Lower leg skin (tissue), 3 donors: ENCODE results near the gene FBXO3.

Experiments
- POLR2A ChIP-seq, 2 donors: fragments of 450-650 bp; IDR thresholded peaks; one replicate each; pipeline ENCODE4 v1.6.1; 2016 to 2017; ENCODE audit warnings: antibody characterized with exemption in 2 of 2, mild to moderate bottlenecking in 1 of 2, moderate library complexity in 1 of 2
- TF ChIP-seq, protein P1 (sequence below), 3 donors: fragments of 450-650 bp; IDR thresholded peaks; one replicate each; pipeline ENCODE4 v1.5.1; 2016; ENCODE audit warnings: antibody characterized with exemption in 3 of 3, mild to moderate bottlenecking in 3 of 3, moderate library complexity in 2 of 3

DNA sequence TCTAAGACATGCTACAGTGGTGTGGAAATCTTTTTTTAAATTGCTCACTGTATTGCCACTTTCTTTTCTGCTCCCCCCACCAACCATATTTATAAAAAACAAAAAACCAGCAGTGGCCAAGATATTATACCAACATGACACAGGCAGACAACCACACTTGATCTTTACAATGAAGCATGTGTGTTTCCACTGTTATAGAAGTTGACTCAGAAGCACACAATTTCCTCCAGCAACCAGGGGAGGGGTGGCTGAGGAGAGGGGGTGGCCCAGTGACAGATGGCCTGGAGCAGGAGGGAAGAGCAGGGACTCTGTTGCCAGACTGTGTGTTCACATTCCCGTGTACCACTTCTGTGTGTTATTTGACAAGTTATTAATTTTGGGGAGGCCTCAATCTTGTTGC lies 52.9 kb downstream of the FBXO3 start:
- no peak for TF ChIP-seq POLR2A (IDR thresholded peaks at IDR 0.05)
- TF ChIP-seq, protein P1, sequence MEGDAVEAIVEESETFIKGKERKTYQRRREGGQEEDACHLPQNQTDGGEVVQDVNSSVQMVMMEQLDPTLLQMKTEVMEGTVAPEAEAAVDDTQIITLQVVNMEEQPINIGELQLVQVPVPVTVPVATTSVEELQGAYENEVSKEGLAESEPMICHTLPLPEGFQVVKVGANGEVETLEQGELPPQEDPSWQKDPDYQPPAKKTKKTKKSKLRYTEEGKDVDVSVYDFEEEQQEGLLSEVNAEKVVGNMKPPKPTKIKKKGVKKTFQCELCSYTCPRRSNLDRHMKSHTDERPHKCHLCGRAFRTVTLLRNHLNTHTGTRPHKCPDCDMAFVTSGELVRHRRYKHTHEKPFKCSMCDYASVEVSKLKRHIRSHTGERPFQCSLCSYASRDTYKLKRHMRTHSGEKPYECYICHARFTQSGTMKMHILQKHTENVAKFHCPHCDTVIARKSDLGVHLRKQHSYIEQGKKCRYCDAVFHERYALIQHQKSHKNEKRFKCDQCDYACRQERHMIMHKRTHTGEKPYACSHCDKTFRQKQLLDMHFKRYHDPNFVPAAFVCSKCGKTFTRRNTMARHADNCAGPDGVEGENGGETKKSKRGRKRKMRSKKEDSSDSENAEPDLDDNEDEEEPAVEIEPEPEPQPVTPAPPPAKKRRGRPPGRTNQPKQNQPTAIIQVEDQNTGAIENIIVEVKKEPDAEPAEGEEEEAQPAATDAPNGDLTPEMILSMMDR (IDR thresholded peaks at IDR 0.05), result no peak
